GM12878 (cell line): Measurements from ENCODE around the gene SVOP. TPM values are rescaled to one million over a fixed set of nuclear protein-coding genes. Genes with fewer than 3 reads are reported as not detected.

Experiments
- ATF7 ChIP-seq: fragments of 450-650 bp; IDR thresholded peaks from 2 replicates; pipeline ENCODE4 v1.6.1; 2016; ENCODE audit warnings: low read depth, mild to moderate bottlenecking
- BHLHE40 ChIP-seq, 2 experiments: fragments of 450-650 bp in 1 of 2; IDR thresholded peaks; 2 replicates each; pipeline ENCODE4 v1.6.1; 2011 to 2017; ENCODE audit warnings: low read depth in 2 of 2, borderline replicate concordance in 1 of 2, improper control_type of control experiment in 1 of 2, low read length in 1 of 2, mild to moderate bottlenecking in 1 of 2
- BRCA1 ChIP-seq: IDR thresholded peaks from 2 replicates; pipeline ENCODE4 v1.6.1; 2011; ENCODE audit warnings: low read depth, low read length, improper control_type of control experiment
- CBFB ChIP-seq: IDR thresholded peaks from 2 replicates; pipeline ENCODE4 v1.6.1; 2016; ENCODE audit warnings: antibody characterized with exemption, low read depth
- DPF2 ChIP-seq: fragments of 450-650 bp; IDR thresholded peaks from 2 replicates; pipeline ENCODE4 v1.6.1; 2017; ENCODE audit warnings: mild to moderate bottlenecking
- EED ChIP-seq: sonication (generic); IDR thresholded peaks from 2 replicates; pipeline ENCODE4 v1.6.1; 2016; ENCODE audit warnings: antibody characterized with exemption, low read depth
- EGR1 ChIP-seq, 2 experiments: IDR thresholded peaks; 1 replicate in 1 of 2; 2 replicates in 1 of 2; pipeline ENCODE4 v1.6.1; 2011 to 2012; ENCODE audit warnings: low read depth in 2 of 2, low read length in 2 of 2, borderline replicate concordance in 1 of 2, mild to moderate bottlenecking in 1 of 2, moderate library complexity in 1 of 2
- EZH2 ChIP-seq: IDR thresholded peaks from 2 replicates; pipeline ENCODE4 v1.6.1; 2012; ENCODE audit warnings: low read depth, mild to moderate bottlenecking, control low read depth, inconsistent platforms, low read length, borderline replicate concordance; ENCODE audit not compliant: control insufficient read depth
- FOS ChIP-seq: IDR thresholded peaks from 3 replicates; pipeline ENCODE4 v1.6.1; 2011; ENCODE audit warnings: borderline replicate concordance; ENCODE audit not compliant: insufficient read length; ENCODE audit errors: extremely low read depth
- HSF1 ChIP-seq: fragments of 150-350 bp; IDR thresholded peaks from 2 replicates; pipeline ENCODE4 v1.6.1; 2014; ENCODE audit warnings: mild to moderate bottlenecking, low read depth, low read length
- MEF2B ChIP-seq: fragments of 450-650 bp; IDR thresholded peaks from 2 replicates; pipeline ENCODE4 v1.6.1; 2018; ENCODE audit warnings: mild to moderate bottlenecking, moderate library complexity; ENCODE audit not compliant: partially characterized antibody, poor library complexity, severe bottlenecking
- NBN ChIP-seq: fragments of 450-650 bp; IDR thresholded peaks from 2 replicates; pipeline ENCODE4 v1.6.1; 2016
- NFXL1 ChIP-seq: fragments of 450-650 bp; IDR thresholded peaks from 2 replicates; pipeline ENCODE4 v1.6.1; 2017; ENCODE audit warnings: antibody characterized with exemption, mild to moderate bottlenecking, borderline replicate concordance
- NFYB ChIP-seq: IDR thresholded peaks from 2 replicates; pipeline ENCODE4 v1.6.1; 2011; ENCODE audit warnings: low read depth, mild to moderate bottlenecking, low read length, improper control_type of control experiment, moderate library complexity; ENCODE audit not compliant: insufficient read depth
- PKNOX1 ChIP-seq: fragments of 450-650 bp; IDR thresholded peaks from 2 replicates; pipeline ENCODE4 v1.6.1; 2016; ENCODE audit warnings: mild to moderate bottlenecking
- POLR2AphosphoS5 ChIP-seq: IDR thresholded peaks from 2 replicates; pipeline ENCODE4 v1.6.1; 2011; ENCODE audit warnings: mild to moderate bottlenecking, low read length, inconsistent platforms
- RELA ChIP-seq: fragments of 450-650 bp; IDR thresholded peaks from 2 replicates; pipeline ENCODE4 v1.8.0; 2014; ENCODE audit warnings: borderline replicate concordance; ENCODE audit not compliant: partially characterized antibody
- SREBF1 ChIP-seq: IDR thresholded peaks from 2 replicates; pipeline ENCODE4 v1.6.1; 2012; ENCODE audit warnings: mild to moderate bottlenecking, low read length
- SUZ12 ChIP-seq: fragments of 200-600 bp; sonication (generic); IDR thresholded peaks from one replicate; pipeline ENCODE4 v1.6.1; 2018; ENCODE audit warnings: antibody characterized with exemption, mild to moderate bottlenecking; ENCODE audit not compliant: unreplicated experiment
- TCF3 ChIP-seq: IDR thresholded peaks from 2 replicates; pipeline ENCODE4 v1.6.1; 2012; ENCODE audit warnings: low read depth, mild to moderate bottlenecking, low read length, borderline replicate concordance; ENCODE audit not compliant: insufficient read depth
- ZNF217 ChIP-seq: fragments of 450-650 bp; IDR thresholded peaks from 2 replicates; pipeline ENCODE4 v1.6.1; 2017; ENCODE audit warnings: antibody characterized with exemption, mild to moderate bottlenecking
- ZNF592 ChIP-seq: fragments of 450-650 bp; IDR thresholded peaks from 2 replicates; pipeline ENCODE4 v1.6.1; 2017; ENCODE audit warnings: mild to moderate bottlenecking, moderate library complexity
- polyA plus RNA-seq, 11 experiments: library from polyadenylated mRNA; depleted of rRNA in 4 of 11; unstranded in 6 of 11; stranded (reverse) in 5 of 11; fragments of >200 nt; fragmentation: Nextera tagmentation in 4 of 11; fragmentation: Illumina TruSeq in 1 of 11; extraction: Ambion mirVana in 4 of 11; extraction: Trizol in 1 of 11; gene quantifications; 1 replicate in 1 of 11; 2 replicates in 10 of 11; pipeline versions ENCODE4 v1.2.1 to v1.2.3, GENCODE V29; 2011 to 2016; ENCODE audit warnings: inconsistent platforms in 2 of 11, missing spikeins in 2 of 11, low read depth in 1 of 11
- total RNA-seq, 4 experiments: library from RNA; depleted of rRNA in 3 of 4; stranded (reverse); fragments of >200 nt in 3 of 4; fragmentation: Illumina TruSeq in 1 of 4; extraction: Trizol in 1 of 4; gene quantifications; 2 replicates each; pipeline versions ENCODE4 v1.2.1 to v1.2.3, GENCODE V29; 2013 to 2021

Gene SVOP
- total and polyA plus RNA-seq, 10 of the 15 experiments (the other 5 are each of a cell fraction or from before 2014, with no cell fraction given) = under 0.01 TPM; not detected in 9

GRCh38 chr12:109053382-109054123, 32.7 kb upstream of the SVOP start (continued):
- TF ChIP-seq TCF3 (no peak), ZNF217 (no peak), NBN (no peak), SUZ12 (no peak), EGR1 (IDR thresholded peaks at IDR 0.05; ENCODE audit: borderline replicate concordance in 1 of 2, low read depth in 2 of 2, low read length in 2 of 2) (no peak), NFXL1 (no peak), ZNF592 (no peak), BRCA1 (no peak), PKNOX1 (peak; percentile 77), MEF2B (peak; percentile 8), SREBF1 (no peak), ATF7 (peak; percentile 93), NFYB (no peak), DPF2 (no peak), RELA (no peak), POLR2AphosphoS5 (0 out of 2 replicates have a peak, but pooled peaks have one; percentile 38), CBFB (no peak), FOS (no peak), BHLHE40 (IDR thresholded peaks at IDR 0.05; ENCODE audit: borderline replicate concordance in 1 of 2, low read depth in 2 of 2, low read length in 1 of 2) (no peak), HSF1 (no peak), EED (no peak), EZH2 (no peak)
